Activated T-cell treated with anti-CD3 and anti-CD28 coated beads for 48 hours (primary cell): ENCODE results near the gene EIF4E1B.

Experiments used
- DNase-seq: peaks from one replicate; pipeline ENCODE4 v3.0.0-alpha.2; 2020; ENCODE audit warnings: low read depth

The EIF4E1B gene

GRCh38 chr5:176692326-176692725 is 61.9 kb downstream of the EIF4E1B start:
- no peak for DNase-seq

GRCh38 chr5:176692839-176693476 is 62.5 kb downstream of the EIF4E1B start:
- no peak for DNase-seq

- no peak for DNase-seq
Observed at GRCh38 chr5:176693477-176693851, 63.0 kb downstream of the EIF4E1B start.

- DNase-seq = no peak
Observed at GRCh38 chr5:176694146-176694545, 63.7 kb downstream of the EIF4E1B start.

- no peak for DNase-seq
Observed at GRCh38 chr5:176694631-176695030, 64.2 kb downstream of the EIF4E1B start.

GRCh38 chr5:176695073-176695472 is 64.6 kb downstream of the EIF4E1B start:
- no peak for DNase-seq
